Endothelial cell of umbilical vein (primary cell): ENCODE results near the gene GTF2H2C. TPM values are rescaled to one million over a fixed set of nuclear protein-coding genes. Genes with fewer than 3 reads are reported as not detected.

Experiments
- BruUV-seq: library from RNA; stranded (reverse); fragments of 400-500 nt; replicated peaks from 2 replicates; lab custom pipeline; 2021; lab: Mats Ljungman, UMichigan
- CTCF ChIA-PET: fragments of 300-600, 350-600 bp; sonication (Branson Sonifier 250); formaldehyde crosslinking; loops from one replicate; lab custom pipeline; 2021; ENCODE audit warnings: antibody characterized with exemption, inconsistent platforms; lab: Charles Lee
- POLR2A ChIA-PET: fragments of 300-600, 350-600 bp; sonication (Branson Sonifier 250); formaldehyde crosslinking; loops from one replicate; lab custom pipeline; 2021; ENCODE audit warnings: antibody characterized with exemption, inconsistent platforms; lab: Charles Lee
- DNase-seq: peaks from one replicate; pipeline ENCODE4 v3.0.0-alpha.2; 2011; ENCODE audit warnings: low read depth, low spot score
- FAIRE-seq: peaks from 2 replicates; lab custom pipeline; 2011; peaks lifted over from hg19 to GRCh38; lab: Jason Lieb, UNC
- H2AFZ ChIP-seq: 2 replicates; pipeline ENCODE4 v1.6.0; 2012; ENCODE audit warnings: low read depth, low read length, control low read depth, inconsistent platforms
- H3K27ac ChIP-seq: 2 replicates; pipeline ENCODE4 v1.5.1; 2011; ENCODE audit warnings: low read depth, mild to moderate bottlenecking, control low read depth, low read length, moderate library complexity; ENCODE audit not compliant: insufficient read depth
- H3K27me3 ChIP-seq, 2 experiments: 2 replicates each; pipeline versions ENCODE4 v1.6.0 to v1.6.1; 2011; ENCODE audit warnings: low read length in 2 of 2, mixed read lengths in 1 of 2; ENCODE audit not compliant: control insufficient read depth in 2 of 2, insufficient read depth in 2 of 2
- H3K36me3 ChIP-seq, 2 experiments: 2 replicates in 1 of 2; 3 replicates in 1 of 2; pipeline ENCODE4 v1.5.1; 2011; ENCODE audit warnings: low read length in 2 of 2, mild to moderate bottlenecking in 1 of 2, moderate library complexity in 1 of 2; ENCODE audit not compliant: control insufficient read depth in 2 of 2, insufficient read depth in 2 of 2; ENCODE audit errors: extremely low read depth in 1 of 2
- H3K4me1 ChIP-seq: 3 replicates; pipeline ENCODE4 v1.5.1; 2011; ENCODE audit warnings: mild to moderate bottlenecking, low read length; ENCODE audit not compliant: control insufficient read depth, insufficient read depth; ENCODE audit errors: extremely low read depth
- H3K4me2 ChIP-seq: 2 replicates; pipeline ENCODE4 v1.6.1; 2011; ENCODE audit warnings: low read length, control low read depth, mixed read lengths; ENCODE audit not compliant: insufficient read depth
- H3K4me3 ChIP-seq, 3 experiments: fragments of 200-600 bp in 1 of 3; sonication (generic), shearing (Covaris generic) in 1 of 3; replicated peaks in 1 of 3; 2 replicates each; pipeline ENCODE4 v1.5.1; 2011 to 2016; ENCODE audit warnings: control low read depth in 3 of 3, low read length in 3 of 3, mild to moderate bottlenecking in 2 of 3, inconsistent platforms in 1 of 3, low read depth in 1 of 3, moderate library complexity in 1 of 3; ENCODE audit not compliant: insufficient read depth in 1 of 3
- H3K79me2 ChIP-seq: 2 replicates; pipeline ENCODE4 v1.6.0; 2012; ENCODE audit warnings: low read length, inconsistent platforms; ENCODE audit not compliant: control insufficient read depth, insufficient read depth
- H3K9ac ChIP-seq: replicated peaks from 2 replicates; pipeline ENCODE3; 2011; ENCODE audit warnings: low read length, control low read depth; ENCODE audit not compliant: insufficient read depth; ENCODE audit errors: extremely low read depth
- H3K9me1 ChIP-seq: replicated peaks from 3 replicates; pipeline ENCODE4 v1.6.0; 2011; ENCODE audit warnings: mild to moderate bottlenecking, low read length; ENCODE audit not compliant: control insufficient read depth, insufficient read depth; ENCODE audit errors: extremely low read depth
- H3K9me3 ChIP-seq: replicated peaks from 2 replicates; pipeline ENCODE4 v1.5.1; 2012; ENCODE audit warnings: low read length, inconsistent platforms; ENCODE audit not compliant: control insufficient read depth, insufficient read depth
- H4K20me1 ChIP-seq: replicated peaks from 2 replicates; pipeline ENCODE3; 2011; ENCODE audit warnings: mild to moderate bottlenecking, low read length; ENCODE audit not compliant: control insufficient read depth, insufficient read depth; ENCODE audit errors: extremely low read depth
- EZH2 ChIP-seq: IDR thresholded peaks from 2 replicates; pipeline ENCODE4 v1.6.1; 2012; ENCODE audit warnings: borderline replicate concordance, low read depth, mild to moderate bottlenecking, moderate library complexity, low read length, inconsistent platforms; ENCODE audit not compliant: severe bottlenecking
- FOS ChIP-seq: IDR thresholded peaks from 2 replicates; pipeline ENCODE4 v1.6.1; 2011; ENCODE audit warnings: mild to moderate bottlenecking, low read length, moderate library complexity, borderline replicate concordance; ENCODE audit not compliant: insufficient read depth
- GATA2 ChIP-seq: IDR thresholded peaks from 2 replicates; pipeline ENCODE4 v1.7.0; 2011; ENCODE audit warnings: low read depth, mild to moderate bottlenecking, moderate library complexity, mixed read lengths, low read length; ENCODE audit not compliant: insufficient read length, insufficient read depth
- JUN ChIP-seq: IDR thresholded peaks from 2 replicates; pipeline ENCODE4 v1.6.1; 2011; ENCODE audit warnings: borderline replicate concordance, low read depth; ENCODE audit not compliant: insufficient read length, insufficient read depth
- MAX ChIP-seq: IDR thresholded peaks from 2 replicates; pipeline ENCODE4 v1.6.1; 2011; ENCODE audit not compliant: insufficient read depth, insufficient read length
- MYC ChIP-seq: IDR thresholded peaks from one replicate; pipeline ENCODE4 v1.6.1; 2011; ENCODE audit warnings: mild to moderate bottlenecking, low read depth, low read length
- POLR2A ChIP-seq: IDR thresholded peaks from 2 replicates; pipeline ENCODE4 v1.6.1; 2012; ENCODE audit warnings: low read depth, mild to moderate bottlenecking, control low read depth, low read length
- POLR2AphosphoS5 ChIP-seq: IDR thresholded peaks from 2 replicates; pipeline ENCODE4 v1.6.1; 2012; ENCODE audit warnings: low read depth, mild to moderate bottlenecking, control low read depth, low read length, moderate library complexity; ENCODE audit not compliant: insufficient read depth
- dilution Hi-C: fragments of 300-500 bp; cut with MboI; formaldehyde crosslinking; loops from one replicate; pipeline ENCODE4 v1.15.0; 2019; ENCODE audit warnings: low sequenced_read_pairs; ENCODE audit not compliant: extremely low pct_ligation_motif_present
- intact Hi-C: fragments of 100-400 bp; cut with micrococcal nuclease; formaldehyde crosslinking; loops from one replicate; pipeline ENCODE4 v1.10.0; 2022
- polyA plus RNA-seq, 4 experiments: library from polyadenylated mRNA; depleted of rRNA in 3 of 4; stranded (reverse) in 3 of 4; unstranded in 1 of 4; fragments of >200 nt; gene quantifications; 2 replicates each; pipeline versions ENCODE4 v1.2.1 to v1.2.3, GENCODE V29; 2011 to 2012; ENCODE audit warnings: missing spikeins in 1 of 4
- total RNA-seq: library from RNA; stranded (reverse); gene quantifications from 2 replicates; pipeline ENCODE4 v1.2.3, GENCODE V29; 2021
- TF ChIP-seq, protein P1 (sequence below), 2 donors: IDR thresholded peaks; 1 replicate in 1 of 2; 2 replicates in 1 of 2; pipeline ENCODE4 v1.5.1; 2011; ENCODE audit warnings: low read length in 2 of 2, mild to moderate bottlenecking in 2 of 2, moderate library complexity in 2 of 2, control low read depth in 1 of 2, inconsistent platforms in 1 of 2, low read depth in 1 of 2; ENCODE audit not compliant: insufficient read depth in 1 of 2; ENCODE audit errors: extremely low read depth in 1 of 2

Gene GTF2H2C
- total and polyA plus RNA-seq, 2 donors (not counting 3 experiments of a cell fraction or from before 2014, with no cell fraction given), result 9.9 to 28.9 TPM

- BruUV-seq, result no TSS peak
- DNase-seq (no peak), FAIRE-seq (no peak)
- dilution Hi-C loops, result no loop called here
- H3K9me3 ChIP-seq, result no peaks in the 10 kb centered on the region
- H3K9me1 ChIP-seq, result no peaks in the 10 kb centered on the region
- no peak overlapping the region for H3K4me2 ChIP-seq
- intact Hi-C loops, result no loop called here
- H4K20me1 ChIP-seq, result no peaks in the 10 kb centered on the region
- H2AFZ ChIP-seq, result no peak overlapping the region
- CTCF ChIA-PET, result no interaction called here
- no peak overlapping the region for H3K4me3 ChIP-seq
- no peaks in the 10 kb centered on the region for H3K79me2 ChIP-seq
- TF ChIP-seq FOS (no peak), GATA2 (no peak), POLR2A (no peak), EZH2 (no peak)
- no peaks in the 10 kb centered on the region for H3K36me3 ChIP-seq
- H3K4me1 ChIP-seq, result peaks cover 4% of the 10 kb centered on the region
- no peak overlapping the region for H3K9ac ChIP-seq
- H3K27me3 ChIP-seq, result peaks cover 0 to 5% of the 10 kb centered on the region in 2 experiments
- no peak overlapping the region for H3K27ac ChIP-seq
- POLR2A ChIA-PET, result no interaction called here
Observed at GRCh38 chr5:69526660-69527059, 33.3 kb upstream of the GTF2H2C start.

GRCh38 chr5:69527128-69527770 is 32.7 kb upstream of the GTF2H2C start:
- no peak for FAIRE-seq
- Histone ChIP-seq H3K27ac (no peak overlapping the region), H3K4me2 (no peak overlapping the region), H3K9me1 (no peaks in the 10 kb centered on the region), H3K36me3 (no peaks in the 10 kb centered on the region), H3K27me3 (peaks cover 0 to 5% of the 10 kb centered on the region in 2 experiments), H3K9me3 (no peaks in the 10 kb centered on the region), H3K4me3 (no peak overlapping the region), H4K20me1 (no peaks in the 10 kb centered on the region), H3K9ac (no peak overlapping the region), H2AFZ (no peak overlapping the region), H3K79me2 (no peaks in the 10 kb centered on the region), H3K4me1 (no peaks in the 10 kb centered on the region)
- dilution Hi-C loops (no loop called here), intact Hi-C loops (no loop called here)
- TF ChIP-seq, protein P1, sequence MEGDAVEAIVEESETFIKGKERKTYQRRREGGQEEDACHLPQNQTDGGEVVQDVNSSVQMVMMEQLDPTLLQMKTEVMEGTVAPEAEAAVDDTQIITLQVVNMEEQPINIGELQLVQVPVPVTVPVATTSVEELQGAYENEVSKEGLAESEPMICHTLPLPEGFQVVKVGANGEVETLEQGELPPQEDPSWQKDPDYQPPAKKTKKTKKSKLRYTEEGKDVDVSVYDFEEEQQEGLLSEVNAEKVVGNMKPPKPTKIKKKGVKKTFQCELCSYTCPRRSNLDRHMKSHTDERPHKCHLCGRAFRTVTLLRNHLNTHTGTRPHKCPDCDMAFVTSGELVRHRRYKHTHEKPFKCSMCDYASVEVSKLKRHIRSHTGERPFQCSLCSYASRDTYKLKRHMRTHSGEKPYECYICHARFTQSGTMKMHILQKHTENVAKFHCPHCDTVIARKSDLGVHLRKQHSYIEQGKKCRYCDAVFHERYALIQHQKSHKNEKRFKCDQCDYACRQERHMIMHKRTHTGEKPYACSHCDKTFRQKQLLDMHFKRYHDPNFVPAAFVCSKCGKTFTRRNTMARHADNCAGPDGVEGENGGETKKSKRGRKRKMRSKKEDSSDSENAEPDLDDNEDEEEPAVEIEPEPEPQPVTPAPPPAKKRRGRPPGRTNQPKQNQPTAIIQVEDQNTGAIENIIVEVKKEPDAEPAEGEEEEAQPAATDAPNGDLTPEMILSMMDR (IDR thresholded peaks at IDR 0.05; ENCODE audit: extremely low read depth in 1 of 2, insufficient read depth in 1 of 2, low read depth in 1 of 2, low read length in 2 of 2), result no peak
- TF ChIP-seq MYC (no peak), GATA2 (no peak), FOS (no peak), JUN (no peak), EZH2 (no peak), POLR2AphosphoS5 (no peak), POLR2A (no peak), MAX (no peak)
- DNase-seq, result no peak
- POLR2A ChIA-PET, result no interaction called here
- BruUV-seq, result no TSS peak
- CTCF ChIA-PET, result no interaction called here
